GM19240 (cell line): Measurements from ENCODE around the gene PRKCG.
"Not testable (repeated sequence)": the region's sequence is repeated elsewhere in the genome, so short reads cannot be mapped to it uniquely, and the experiment has no call there.

ENCODE experiments used
- DNase-seq: peaks from one replicate; pipeline ENCODE4 v3.0.0; 2011; ENCODE audit warnings: low spot score; ENCODE audit not compliant: insufficient read length

Gene PRKCG

DNA sequence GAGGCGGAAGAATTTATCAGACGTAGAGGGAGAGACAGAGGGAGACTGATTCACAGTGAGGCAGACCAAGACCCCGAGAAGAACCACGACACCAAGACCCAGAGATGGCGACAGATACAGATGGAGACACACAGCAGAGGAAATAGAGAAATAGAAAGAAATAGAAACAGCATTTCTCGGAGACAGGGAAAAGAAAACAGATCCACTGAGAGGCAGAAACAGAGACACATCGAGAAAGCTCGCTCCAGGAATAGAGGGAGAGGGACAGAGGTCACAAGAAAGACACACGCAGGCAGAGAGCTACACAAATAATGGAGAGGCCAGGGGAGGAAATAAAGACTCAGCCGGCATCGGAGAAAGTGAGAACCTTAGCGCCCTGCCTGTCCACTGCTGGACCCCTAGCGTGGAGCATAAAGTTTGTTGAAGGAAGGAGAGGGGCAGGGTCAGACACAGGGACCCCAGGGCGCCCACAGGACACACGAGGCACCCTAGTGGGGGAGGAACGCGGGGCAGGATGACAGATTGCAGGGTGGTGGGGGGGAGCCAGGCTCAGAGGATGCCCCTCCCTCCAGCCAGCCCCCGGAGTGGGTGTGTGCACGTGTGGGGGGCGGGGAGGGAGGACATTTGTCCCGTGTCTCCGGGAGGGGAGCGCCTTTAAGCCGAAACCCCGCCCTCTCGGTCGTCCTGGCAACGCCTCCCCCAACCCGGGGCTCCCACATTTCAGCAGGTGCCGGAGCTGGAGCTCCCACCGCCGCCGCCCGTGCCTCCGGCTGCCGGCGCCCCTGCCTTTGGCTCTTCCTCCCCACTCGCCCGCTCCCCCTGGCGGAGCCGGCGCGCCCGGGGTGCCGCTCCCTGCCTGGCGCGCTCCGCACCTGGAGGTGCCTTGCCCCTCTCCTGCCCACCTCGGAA is at the start of gene PRKCG:
Gene PRKCG, plus strand, starts transcription at position 716 of the 909 bp plus-strand sequence. CDS start 298 bp downstream, outside the sequence.
- no peak for DNase-seq

DNA sequence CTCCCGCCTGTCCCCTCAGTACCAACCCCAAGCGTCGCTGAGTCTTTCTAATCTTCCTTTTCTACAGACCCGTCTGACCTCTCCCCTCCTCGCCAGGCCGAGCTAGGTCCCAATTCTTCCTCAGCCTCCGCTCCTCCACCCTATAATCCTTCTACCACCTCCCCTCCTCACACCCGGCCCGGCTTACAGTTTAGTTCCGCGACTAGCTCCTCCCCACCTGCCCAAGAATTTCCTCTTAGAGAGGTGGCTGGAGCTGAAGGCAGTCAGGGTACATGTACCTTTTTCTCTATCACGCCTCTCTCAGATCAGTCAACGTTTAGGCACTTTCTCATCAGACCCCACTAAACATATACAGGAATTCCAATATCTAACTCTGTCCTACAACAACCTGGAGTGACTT is 49.1 kb upstream of the PRKCG start:
- not testable (repeated sequence) for DNase-seq

DNA sequence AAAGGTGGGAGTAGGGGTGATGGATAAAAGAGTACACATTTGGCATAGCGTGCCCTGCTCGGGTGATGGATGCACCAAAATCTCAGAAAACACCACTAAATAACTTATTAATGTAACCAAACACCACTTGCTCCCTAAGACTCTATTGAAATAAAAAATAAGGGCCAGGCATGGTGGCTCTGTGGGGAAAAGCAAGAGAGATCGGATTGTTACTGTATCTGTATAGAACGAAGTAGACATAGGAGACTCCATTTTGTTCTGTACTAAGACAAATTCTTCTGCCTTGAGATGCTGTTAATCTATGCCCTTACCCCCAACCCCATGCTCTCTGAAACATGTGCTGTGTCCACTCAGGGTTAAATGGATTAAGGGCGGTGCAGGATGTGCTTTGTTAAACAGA is 43.6 kb upstream of the PRKCG start:
- not testable (repeated sequence) for DNase-seq

DNA sequence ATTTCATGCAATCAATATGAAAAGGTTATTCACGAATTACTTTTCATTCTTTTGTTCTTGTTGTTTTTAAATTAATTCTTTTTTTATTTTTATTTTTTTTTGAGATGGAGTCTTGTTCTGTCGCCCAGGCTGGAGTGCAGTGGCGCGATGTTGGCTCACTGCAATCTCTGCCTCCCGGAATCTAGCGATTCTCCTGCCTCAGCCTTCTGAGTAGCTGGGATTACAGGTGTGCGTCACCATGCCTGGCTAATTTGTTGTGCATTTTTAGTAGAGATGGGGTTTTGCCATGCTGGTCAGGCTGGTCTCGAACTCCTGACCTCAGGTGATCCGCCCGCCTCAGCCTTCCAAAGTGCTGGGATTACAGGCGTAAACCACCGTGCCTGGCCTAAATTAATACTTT is 41.8 kb upstream of the PRKCG start:
- not testable (repeated sequence) for DNase-seq

DNA sequence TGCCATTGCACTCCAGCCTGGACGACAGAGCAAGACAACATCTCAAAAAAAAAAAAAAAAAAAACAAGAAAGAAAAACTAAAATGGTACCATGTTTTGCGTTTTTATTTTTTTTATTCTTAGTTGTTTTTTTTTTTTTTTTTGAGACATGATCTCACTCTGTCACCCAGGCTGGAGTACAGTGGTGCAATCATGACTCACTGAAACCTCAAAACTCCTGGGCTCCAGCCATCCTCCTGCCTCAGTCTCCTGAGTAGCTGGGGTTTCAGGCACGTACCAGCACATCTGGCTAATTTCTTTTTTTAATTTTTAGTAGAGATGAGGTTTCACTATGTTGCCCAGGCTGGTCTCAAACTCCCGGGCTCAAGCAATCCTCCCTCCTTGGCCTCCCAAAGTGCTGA is 41.1 kb upstream of the PRKCG start:
- DNase-seq = not testable (repeated sequence)

DNA sequence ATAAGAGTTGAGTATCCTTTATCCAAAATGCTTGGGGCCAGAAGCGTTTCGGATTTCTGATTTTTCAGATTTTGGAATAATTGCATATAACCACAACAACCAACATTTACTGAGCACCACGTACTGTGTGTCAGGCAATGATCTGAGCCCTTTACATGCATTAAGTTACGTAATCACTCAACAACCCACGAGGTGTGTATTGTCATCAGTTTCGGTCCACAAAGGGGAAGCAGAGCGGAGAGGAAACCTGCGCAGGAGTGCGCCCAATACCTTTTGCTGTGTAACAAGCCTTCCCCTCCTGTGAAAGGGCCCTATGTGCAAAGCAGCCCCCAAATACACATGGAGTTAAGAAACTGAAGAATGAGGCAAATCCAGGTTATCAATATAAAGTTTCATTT is 37.1 kb upstream of the PRKCG start:
- no peak for DNase-seq

DNA sequence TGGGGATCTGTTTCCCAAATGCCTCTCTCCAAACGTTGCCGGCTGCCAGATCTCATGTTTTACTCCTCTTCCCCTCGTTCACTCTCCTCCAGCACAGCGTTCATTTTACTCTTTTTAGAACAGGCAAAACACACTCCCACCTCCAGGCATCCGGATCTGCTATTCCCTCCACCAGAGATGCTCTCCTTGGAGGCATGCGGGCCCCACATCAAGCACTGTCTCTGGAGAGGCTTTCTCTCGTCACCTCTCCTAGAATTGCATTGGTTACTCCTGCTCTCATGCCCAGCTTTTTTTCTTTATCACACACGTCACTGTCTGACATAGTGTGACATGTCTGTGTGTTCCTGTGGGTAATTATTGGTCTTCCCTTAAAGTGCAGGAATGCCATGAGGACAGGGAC is 34.4 kb upstream of the PRKCG start:
- no peak for DNase-seq

DNA sequence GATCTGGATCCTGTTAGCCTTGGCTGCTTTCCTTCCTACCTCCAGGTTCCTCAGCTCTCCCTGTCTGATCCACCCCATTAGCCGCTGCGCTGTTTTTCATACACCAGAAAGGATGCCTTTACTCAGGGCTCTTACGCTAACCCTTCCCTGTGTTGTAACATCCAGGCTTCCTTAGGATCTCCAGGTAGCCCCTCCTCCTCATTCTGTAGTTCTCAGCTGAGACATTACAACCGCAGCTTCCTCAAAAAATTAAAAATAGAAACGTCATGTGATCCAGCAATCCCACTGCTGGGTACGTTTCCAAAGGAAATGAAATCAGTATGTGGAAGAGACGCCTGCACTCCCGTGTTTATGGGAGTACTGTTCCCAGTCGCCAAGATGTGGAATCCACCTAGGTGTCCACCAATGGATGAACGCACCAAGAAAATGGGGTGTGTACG is 32.7 kb upstream of the PRKCG start:
- DNase-seq = no peak

DNA sequence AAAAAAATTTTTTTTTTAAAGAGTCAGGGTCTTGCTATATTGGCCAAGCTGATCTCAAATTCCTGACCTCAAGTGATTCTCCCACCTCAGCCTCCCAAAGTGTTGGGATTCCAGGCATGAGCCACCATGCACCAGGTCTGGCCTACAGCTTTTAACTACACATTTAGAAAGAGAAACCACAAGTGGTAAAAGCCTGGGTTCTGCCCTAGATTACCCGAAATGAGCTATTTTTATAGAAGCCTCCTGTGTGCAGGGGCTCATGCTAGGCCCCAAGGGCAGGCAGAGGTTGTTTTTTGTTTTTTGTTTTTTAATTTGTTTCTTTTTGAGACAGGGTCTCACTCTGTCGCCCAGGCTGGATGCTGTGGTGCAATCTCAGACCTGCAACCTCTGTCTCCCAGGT is 28.3 kb upstream of the PRKCG start:
- DNase-seq = no peak

DNA sequence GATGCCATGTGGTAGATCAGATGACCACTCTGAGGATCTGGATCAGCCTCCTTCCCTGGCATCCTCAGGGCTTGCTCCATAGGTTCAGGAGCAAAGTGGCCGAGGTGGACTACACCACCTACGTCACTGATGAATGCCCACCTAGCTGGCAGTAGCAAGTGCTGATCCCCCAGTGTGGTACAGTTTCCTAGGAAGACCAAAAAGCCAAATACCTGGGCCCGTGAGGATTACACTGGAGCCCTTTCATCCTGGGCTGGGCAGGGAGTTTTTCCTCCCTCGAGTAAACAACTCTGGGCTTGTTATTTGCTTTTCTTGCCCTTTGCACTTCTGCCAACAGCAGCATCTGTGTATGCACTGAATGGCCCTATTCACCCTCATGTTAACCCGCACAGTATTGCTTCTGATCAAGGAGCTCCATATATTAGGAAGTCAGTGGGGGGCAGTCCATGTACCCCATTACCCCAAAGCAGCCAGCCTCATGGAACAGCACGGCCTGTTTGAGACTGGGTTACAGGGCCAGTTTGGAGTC is 17.6 kb upstream of the PRKCG start:
- DNase-seq = no peak

DNA sequence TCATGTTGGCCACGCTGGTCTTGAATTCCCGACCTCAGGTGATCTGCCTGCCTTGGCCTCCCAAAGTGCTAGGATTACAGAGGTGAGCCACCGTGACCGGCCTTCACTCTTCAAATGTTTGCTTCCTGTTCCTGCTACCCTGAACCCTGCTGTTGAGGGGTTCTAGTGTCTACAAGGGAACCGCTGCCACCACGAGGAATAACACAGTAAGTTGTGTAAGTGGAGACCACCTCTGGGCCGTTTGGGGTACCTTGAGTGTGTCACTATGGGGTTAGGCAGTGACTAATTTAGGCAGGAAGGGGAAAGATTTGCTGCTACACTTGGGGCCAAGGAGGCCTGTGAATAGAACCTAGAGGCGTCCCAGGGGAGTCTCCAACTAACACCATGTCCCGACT is 16.5 kb upstream of the PRKCG start:
- no peak for DNase-seq

DNA sequence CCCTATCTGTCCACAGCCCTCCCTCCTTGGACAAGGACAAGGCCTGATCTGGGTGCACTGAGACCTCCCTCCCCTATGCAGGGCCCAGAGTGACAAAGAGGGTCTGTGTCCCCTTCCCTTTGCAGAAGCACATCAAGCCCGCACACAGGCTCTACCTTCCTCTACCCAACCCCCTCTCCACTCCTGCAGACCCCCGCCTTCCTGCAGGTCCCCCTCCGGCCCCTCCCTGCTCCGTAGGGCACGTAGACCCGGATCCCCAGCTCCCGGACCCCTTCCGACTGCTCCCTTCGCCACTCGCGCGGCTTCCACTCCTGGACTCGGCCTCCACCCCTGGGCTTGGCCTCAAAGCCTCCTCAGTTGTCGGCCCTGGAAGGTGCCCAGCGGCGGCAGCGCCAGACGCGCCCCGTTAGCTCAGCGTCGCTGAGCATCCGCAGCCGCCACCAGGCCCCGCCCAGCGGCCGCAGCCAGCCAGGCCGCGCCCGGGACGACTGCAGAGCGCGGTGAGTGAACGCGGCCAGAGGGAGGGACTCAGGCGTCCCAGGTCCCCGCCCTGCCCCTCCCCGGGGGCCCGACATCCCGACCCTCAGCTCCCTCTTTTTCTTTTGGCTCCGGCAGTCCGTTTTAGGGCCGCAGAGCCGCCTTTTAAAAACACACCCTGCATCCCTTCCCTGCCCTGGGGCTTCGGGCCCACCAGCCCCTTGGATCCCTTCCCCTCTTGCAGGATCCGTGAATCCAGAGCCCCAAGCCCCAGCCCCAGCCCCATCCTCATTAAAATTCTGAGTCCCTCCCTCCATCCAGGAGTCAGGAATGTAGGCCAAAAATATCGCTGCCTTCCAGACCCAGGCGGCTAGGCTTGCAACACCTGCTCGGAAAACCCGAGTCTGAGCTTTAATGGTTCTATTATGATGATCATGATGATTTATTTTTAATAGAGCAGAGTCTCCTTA is 15.8 kb upstream of the PRKCG start:
- DNase-seq = no peak

DNA sequence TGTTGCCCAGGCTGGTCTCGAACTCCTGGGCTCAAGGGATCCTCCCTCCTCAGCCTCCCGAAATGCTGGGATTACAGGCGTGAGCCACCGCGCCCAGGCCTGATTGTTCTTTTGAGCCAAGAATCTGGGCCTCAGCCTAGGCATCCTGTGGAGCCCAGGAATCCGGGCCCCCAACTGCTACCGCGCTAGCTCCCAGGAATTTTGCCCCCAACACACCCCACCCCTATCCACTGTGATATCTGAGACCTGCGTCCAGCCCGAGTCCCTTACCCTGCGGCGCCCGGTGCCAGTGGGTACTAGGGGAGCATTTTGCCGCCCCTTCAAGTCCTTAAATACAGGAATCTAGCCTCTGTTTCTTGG is 15.2 kb upstream of the PRKCG start:
- no peak for DNase-seq

DNA sequence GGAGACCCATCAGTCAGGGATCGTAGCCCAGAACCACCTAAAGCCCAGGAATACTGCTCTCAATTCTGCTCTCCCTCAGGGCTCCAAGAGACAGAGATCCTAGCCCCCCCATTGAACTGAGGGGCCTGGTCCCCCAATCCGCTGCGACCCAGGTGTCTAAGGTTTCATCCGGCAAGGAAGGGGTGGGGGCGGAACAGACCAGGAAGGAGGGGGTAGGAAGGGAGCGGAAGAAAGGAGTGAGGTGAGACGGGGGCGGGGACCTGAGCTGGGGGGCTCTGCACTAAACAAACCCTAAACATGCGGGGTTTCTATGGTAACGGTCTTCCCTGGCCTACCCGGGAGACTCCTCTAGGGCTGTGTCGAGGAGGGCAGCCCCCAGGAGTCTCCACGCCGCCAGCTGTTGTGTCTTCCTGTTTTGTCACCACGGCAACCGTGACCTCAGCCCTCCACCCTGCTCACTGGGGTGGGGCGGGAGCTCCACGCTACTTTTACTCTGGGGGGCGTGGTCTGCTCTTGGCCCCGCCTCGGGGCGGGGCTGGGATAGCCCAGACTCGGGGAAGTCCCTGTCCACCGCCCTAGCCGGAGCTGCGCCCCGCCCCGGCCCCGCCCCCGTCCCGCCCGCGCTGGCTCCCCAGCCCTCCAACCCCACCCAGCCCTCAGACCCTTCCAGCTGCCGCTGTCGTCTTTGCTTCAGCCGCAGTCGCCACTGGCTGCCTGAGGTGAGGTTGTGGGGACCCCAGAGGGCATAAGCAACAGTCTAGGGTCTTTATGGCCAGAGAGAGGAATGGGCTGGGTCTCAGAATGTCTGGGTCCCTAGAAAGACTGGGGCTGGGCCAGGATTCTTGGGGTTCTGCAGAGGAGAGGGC is 14.5 kb upstream of the PRKCG start, which contains the start of gene MYADM:
Gene MYADM, plus strand, starts transcription at position 659 of the 866 bp plus-strand sequence. CDS start 5,647 bp downstream, outside the sequence.
- peak; percentile 90 for DNase-seq

DNA sequence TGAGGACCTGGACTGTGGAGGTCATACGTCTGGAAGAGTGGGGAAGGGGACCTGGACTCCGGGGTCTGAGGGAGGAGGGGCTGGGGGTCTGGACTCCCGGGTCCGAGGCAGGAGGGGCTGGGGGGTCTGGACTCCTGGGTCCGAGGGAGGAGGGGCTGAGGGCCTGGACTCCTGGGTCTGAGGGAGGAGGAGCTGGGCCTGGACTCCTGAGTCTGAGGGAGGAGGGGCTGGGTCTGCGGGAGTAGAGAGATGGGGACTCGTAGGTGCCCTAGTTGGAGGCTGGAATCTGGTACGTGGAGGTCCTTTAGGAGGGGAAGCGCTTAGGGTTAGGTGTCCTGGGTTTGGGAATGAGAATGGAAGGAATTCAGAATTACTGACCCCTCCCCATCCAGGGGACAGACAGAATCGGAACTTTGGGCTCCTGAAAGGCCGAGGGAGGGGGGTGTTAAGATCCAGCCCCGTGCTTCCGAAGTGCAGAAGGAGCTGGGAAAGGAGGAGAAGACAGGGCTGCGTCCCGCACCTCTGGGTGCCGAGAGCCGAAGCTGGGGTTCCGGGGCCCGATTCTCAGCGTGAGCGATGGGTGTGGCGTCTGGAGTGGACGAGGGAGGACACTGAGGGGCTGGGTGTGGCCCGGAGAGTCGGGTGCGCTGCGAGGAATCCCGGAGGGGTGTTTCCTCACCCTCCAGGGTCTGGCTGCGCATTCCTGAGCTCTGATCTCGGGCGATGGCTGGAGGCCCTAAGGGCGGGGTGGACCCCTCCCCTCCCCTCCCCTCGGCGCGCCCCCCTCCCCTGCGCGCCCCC is 13.7 kb upstream of the PRKCG start:
- DNase-seq = no peak

DNA sequence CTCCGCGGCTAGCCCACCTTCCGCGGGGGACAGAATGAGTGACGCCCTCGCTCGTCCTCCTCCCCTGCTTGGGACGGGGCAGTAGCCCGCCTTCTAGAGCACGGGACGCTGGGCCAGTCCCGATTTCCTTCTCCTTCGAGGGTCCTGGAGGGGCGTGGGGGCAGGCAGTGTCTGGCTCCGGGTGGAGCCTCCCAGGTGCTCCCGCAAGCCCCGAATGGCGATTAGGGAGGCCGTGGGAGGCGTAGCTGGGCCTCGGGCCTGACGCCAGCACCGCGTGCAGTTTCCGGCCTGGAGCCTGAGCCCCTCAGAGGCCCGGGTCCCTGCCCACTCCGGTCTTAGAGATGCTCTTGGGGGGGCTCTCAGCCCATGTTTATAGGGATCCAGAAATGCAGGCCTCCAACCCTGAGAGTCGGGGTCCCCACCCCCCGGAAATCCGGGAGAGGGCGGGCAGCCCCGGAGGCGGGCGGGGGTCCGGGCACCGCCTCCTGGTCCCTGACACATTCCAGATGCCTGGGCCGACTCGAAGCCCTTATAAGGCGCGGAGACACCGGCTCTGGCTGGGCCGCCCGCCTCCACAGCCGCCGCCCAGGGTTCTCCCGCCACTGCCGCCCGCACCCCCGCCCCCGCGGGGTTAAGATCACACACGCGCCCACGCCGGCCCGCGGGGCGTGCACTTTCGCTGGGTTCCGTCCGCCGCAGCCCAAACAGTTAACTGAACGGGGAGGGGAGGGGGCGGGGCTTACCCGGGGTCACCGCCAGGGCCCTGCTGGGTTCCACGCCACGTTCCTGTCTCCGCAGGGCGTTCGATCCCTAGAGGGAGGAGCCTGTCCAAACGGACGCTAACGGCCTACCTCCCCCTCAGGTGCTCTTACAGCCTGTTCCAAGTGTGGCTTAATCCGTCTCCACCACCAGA is 12.8 kb upstream of the PRKCG start:
- peak; percentile 78 for DNase-seq

DNA sequence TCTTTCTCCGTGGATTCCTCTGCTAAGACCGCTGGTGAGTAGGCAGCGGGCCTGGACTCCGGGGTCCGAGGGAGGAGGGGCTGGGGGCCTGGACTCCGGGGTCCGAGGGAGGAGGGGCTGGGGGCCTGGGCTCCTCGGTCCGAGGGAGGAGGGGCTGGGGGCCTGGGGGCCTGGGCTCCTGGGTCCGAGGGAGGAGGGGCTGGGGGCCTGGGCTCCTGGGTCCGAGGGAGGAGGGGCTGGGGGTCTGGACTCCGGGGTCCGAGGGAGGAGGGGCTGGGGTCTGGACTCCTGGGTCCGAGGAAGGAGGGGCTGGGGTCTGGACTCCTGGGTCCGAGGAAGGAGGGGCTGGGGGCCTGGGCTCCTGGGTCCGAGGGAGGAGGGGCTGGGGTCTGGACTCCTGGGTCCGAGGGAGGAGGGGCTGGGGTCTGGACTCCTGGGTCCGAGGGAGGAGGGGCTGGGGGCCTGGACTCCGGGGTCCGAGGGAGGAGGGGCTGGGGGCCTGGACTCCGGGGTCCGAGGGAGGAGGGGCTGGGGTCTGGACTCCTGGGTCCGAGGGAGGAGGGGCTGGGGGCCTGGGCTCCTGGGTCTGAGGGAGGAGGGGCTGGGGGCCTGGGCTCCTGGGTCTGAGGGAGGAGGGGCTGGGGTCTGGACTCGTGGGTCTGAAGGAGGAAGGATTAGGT is 12.1 kb upstream of the PRKCG start:
- DNase-seq = not testable (repeated sequence)

DNA sequence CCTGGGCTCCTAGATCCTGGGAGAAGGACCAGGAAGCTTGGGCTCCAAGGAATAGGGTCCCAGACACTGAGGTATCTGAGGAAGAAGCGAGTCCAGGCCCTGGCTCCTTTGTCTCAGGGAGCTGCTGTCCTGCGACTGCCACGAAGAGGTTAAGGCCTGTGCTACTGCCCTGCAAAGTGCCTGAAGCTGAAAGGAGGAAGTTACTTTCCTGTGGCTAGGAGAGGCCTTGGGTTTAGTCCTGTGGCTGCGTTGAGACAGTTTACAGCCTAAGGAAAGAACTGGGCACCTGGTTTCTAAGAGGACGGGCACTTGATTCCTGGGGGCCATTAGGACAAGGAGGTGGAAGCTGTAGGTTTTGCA is 11.5 kb upstream of the PRKCG start:
- DNase-seq = no peak
